Measurements from ENCODE around the gene SHQ1. TPM values are rescaled to one million over a fixed set of nuclear protein-coding genes. Genes with fewer than 3 reads are reported as not detected.

SHQ1 gene
- total RNA-seq = 20.7 and 22.4 TPM in 2 replicates
- long read RNA-seq, transcript SHQ1-201 (11 exons, 2,879 nt) = major isoform, 95 of 106 reads
- long read RNA-seq, partial matches to known transcripts = 4 of 106 reads
- long read RNA-seq, other reads (novel, unspliced or antisense) = 6 of 106 reads

- peak; percentile 85 for DNase-seq (ENCODE audit: low read depth, low spot score)
- peak within 1 kb of the TSS; percentile 88 for H3K4me3 Mint-ChIP-seq
- TF ChIP-seq, protein P1, sequence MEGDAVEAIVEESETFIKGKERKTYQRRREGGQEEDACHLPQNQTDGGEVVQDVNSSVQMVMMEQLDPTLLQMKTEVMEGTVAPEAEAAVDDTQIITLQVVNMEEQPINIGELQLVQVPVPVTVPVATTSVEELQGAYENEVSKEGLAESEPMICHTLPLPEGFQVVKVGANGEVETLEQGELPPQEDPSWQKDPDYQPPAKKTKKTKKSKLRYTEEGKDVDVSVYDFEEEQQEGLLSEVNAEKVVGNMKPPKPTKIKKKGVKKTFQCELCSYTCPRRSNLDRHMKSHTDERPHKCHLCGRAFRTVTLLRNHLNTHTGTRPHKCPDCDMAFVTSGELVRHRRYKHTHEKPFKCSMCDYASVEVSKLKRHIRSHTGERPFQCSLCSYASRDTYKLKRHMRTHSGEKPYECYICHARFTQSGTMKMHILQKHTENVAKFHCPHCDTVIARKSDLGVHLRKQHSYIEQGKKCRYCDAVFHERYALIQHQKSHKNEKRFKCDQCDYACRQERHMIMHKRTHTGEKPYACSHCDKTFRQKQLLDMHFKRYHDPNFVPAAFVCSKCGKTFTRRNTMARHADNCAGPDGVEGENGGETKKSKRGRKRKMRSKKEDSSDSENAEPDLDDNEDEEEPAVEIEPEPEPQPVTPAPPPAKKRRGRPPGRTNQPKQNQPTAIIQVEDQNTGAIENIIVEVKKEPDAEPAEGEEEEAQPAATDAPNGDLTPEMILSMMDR (conservative IDR thresholded peaks at IDR 0.05) = no peak
- peaks cover 55% of the 10 kb centered on the region for H3K27me3 Mint-ChIP-seq (ENCODE audit: low read depth)
- no peak within 1 kb of the TSS for H3K27ac Mint-ChIP-seq (ENCODE audit: unreplicated experiment)
- H3K4me1 Mint-ChIP-seq = peaks cover 35% of the 10 kb centered on the region
- no peaks in the 10 kb centered on the region for H3K9me3 Mint-ChIP-seq
- H3K36me3 Mint-ChIP-seq (ENCODE audit: low read depth) = no peaks in the 10 kb centered on the region
Measured at GRCh38 chr3:72847751-72848702, at the start of gene SHQ1. Gene SHQ1 (minus strand): TSS chr3:72848445. CDS start chr3:72848340, 105 bp downstream.

- no peaks in the 10 kb centered on the region for H3K9me3 Mint-ChIP-seq
- no peak overlapping the region for H3K27ac Mint-ChIP-seq (ENCODE audit: unreplicated experiment)
Measured at GRCh38 chr3:72897758-72898007, 49.4 kb upstream of the SHQ1 start.

GRCh38 chr3:72896996-72897757, 48.9 kb upstream of the SHQ1 start:
- no peak for DNase-seq (ENCODE audit: low read depth, low spot score)
- Mint-ChIP-seq H3K27ac (ENCODE audit: unreplicated experiment) (no peak overlapping the region), H3K27me3 (ENCODE audit: low read depth) (peaks cover 93% of the 10 kb centered on the region), H3K4me3 (no peak overlapping the region), H3K36me3 (ENCODE audit: low read depth) (no peaks in the 10 kb centered on the region), H3K9me3 (no peaks in the 10 kb centered on the region), H3K4me1 (no peaks in the 10 kb centered on the region)
- TF ChIP-seq, protein P1 (conservative IDR thresholded peaks at IDR 0.05) = no peak

More at GRCh38 chr3:72897758-72898007, 49.4 kb upstream of the SHQ1 start:
- TF ChIP-seq, protein P1 (conservative IDR thresholded peaks at IDR 0.05) = no peak
- Mint-ChIP-seq H3K4me3 (no peak overlapping the region), H3K36me3 (ENCODE audit: low read depth) (no peaks in the 10 kb centered on the region), H3K4me1 (no peaks in the 10 kb centered on the region), H3K27me3 (ENCODE audit: low read depth) (peaks cover 92% of the 10 kb centered on the region)
- no peak for DNase-seq (ENCODE audit: low read depth, low spot score)

DNA sequence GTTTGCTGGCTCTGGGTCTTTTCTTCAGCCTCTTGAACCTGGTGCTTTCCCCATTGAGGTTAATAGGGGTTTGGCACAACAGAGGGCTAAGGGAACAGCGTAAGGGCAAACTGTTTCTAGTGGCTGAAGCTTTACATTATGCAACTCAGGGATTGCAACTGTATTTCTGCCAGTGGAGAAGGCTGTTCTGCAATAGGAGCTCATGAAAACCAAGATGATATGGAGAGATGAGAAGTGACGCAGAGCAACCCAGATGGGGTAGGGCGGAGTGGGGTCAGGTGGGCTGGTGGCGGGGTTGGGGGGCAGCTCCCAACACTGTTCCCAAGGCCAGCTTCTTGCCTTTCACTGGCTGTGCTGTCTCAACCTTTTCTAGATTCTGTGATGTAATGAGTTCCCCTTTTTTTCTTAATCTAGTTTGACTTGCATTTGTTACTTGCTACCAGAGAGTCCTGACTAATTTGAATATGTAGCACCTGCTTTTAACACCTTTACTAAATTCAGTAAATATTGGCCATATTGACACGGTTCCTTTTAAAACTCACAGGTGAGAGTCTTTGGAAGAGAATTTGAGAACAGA, 46.8 kb upstream of the SHQ1 start:
- Mint-ChIP-seq H3K9me3 (no peaks in the 10 kb centered on the region), H3K36me3 (ENCODE audit: low read depth) (no peaks in the 10 kb centered on the region), H3K4me1 (no peaks in the 10 kb centered on the region), H3K4me3 (no peak overlapping the region), H3K27ac (ENCODE audit: unreplicated experiment) (no peak overlapping the region), H3K27me3 (ENCODE audit: low read depth) (peaks cover 97% of the 10 kb centered on the region)
- TF ChIP-seq, protein P1 (conservative IDR thresholded peaks at IDR 0.05) = no peak
- DNase-seq (ENCODE audit: low read depth, low spot score) = no peak

DNA sequence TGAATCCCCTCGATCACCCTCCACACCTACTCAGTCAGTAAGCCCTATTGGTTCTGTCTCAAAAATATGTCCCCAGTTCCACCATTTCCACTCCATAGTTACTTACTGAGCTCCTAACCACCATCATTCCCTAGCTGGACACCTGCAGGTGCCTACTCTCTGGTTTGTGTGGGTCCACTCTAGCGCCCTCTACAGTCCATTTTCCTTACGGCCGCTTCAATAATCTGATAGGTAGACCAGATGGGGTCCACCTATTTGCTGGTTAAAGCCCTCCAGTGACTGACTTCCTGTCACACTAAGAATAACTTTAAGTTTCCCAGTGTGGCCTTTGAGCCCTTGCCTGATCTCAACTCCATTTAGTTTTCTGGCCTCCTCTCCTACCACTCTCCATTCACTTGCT, 44.6 kb upstream of the SHQ1 start:
- no peak for DNase-seq (ENCODE audit: low read depth, low spot score)
- Mint-ChIP-seq H3K4me3 (no peak overlapping the region), H3K27ac (ENCODE audit: unreplicated experiment) (no peak overlapping the region), H3K4me1 (peaks cover 15% of the 10 kb centered on the region), H3K9me3 (no peaks in the 10 kb centered on the region), H3K36me3 (ENCODE audit: low read depth) (no peaks in the 10 kb centered on the region), H3K27me3 (ENCODE audit: low read depth) (peaks cover 93% of the 10 kb centered on the region)
- TF ChIP-seq, protein P1 (conservative IDR thresholded peaks at IDR 0.05) = peak; percentile 46

Measured in neural crest cell (in vitro differentiated cells).